Measurements from ENCODE around the gene DTL. TPM values are rescaled to one million over a fixed set of nuclear protein-coding genes. Genes with fewer than 3 reads are reported as not detected.

The DTL gene
- 5.2 and 15.3 TPM in 2 replicates for total RNA-seq

GRCh38 chr1:212035123-212035834, at the start of gene DTL, which contains the start of gene INTS7:
Gene DTL, plus strand, starts transcription at chr1:212035748. Its CDS starts 143 bp downstream, at chr1:212035891.
Gene INTS7, minus strand, starts transcription at chr1:212035557. Its CDS starts 120 bp downstream, at chr1:212035437.

Other genes starting within 250 kb of the DTL start
- 27.1 and 48.5 TPM in 2 replicates for gene LPGAT1, start 205.0 kb upstream of the DTL start, total RNA-seq
- 15.3 and 19.4 TPM in 2 replicates for gene INTS7, start 191 bp upstream of the DTL start, total RNA-seq
- gene PPP2R5A, start 249.7 kb downstream of the DTL start, total RNA-seq = 25.7 and 35.1 TPM in 2 replicates